ENCODE measurements around the gene SGCD. TPM values are rescaled to one million over a fixed set of nuclear protein-coding genes. Genes with fewer than 3 reads are reported as not detected.

SGCD gene
- total and polyA plus RNA-seq, 11 donors, result 17.4 to 150 (median 76.9) TPM

- peak overlapping the region in 11 of 12 donors; percentile 44 to 71 (median 58) for H3K4me3 ChIP-seq
- WGBS, 4 donors, result 38 to 40% (median 39%) methylated on average over 3 of the region's 3 CpGs
- H3K27ac ChIP-seq, result peak overlapping the region; percentile 55 to 90 (median 78)
- intact Hi-C loops (cut with DNase I), result loop anchor here in 5 of 10 donors (2.0 to 10.0 kb wide), 10 partner anchors 56 to 596 kb away; no protein-coding TSS in a partner anchor
- TF ChIP-seq POLR2A (IDR thresholded peaks at IDR 0.05) (no peak), CTCF (IDR thresholded peaks at IDR 0.05) (no peak)
- ATAC-seq, result peak in 1 of 4 donors; percentile 11
- peaks cover 0 to 40% (median 9%) of the 10 kb centered on the region in 12 donors for H3K4me1 ChIP-seq
- H3K27me3 ChIP-seq, result no peaks in the 10 kb centered on the region
- H3K9me3 ChIP-seq, result no peaks in the 10 kb centered on the region
- peaks cover 0 to 13% (median 0%) of the 10 kb centered on the region in 9 donors for H3K36me3 ChIP-seq
- no peak for DNase-seq
Observed at GRCh38 chr5:156328161-156328560, 1.2 kb downstream of the SGCD start.

- peak in 2 of 5 donors; percentile 8 to 22 for DNase-seq
- Histone ChIP-seq H3K9me3 (no peaks in the 10 kb centered on the region), H3K27me3 (no peaks in the 10 kb centered on the region), H3K27ac (peak overlapping the region; percentile 55 to 90 (median 78)), H3K36me3 (peaks cover 0 to 13% (median 0%) of the 10 kb centered on the region in 9 donors), H3K4me1 (peaks cover 0 to 40% (median 9%) of the 10 kb centered on the region in 12 donors), H3K4me3 (peak overlapping the region in 11 of 12 donors; percentile 44 to 71 (median 58))
- no peak for TF ChIP-seq CTCF (IDR thresholded peaks at IDR 0.05)
- TF ChIP-seq POLR2A (IDR thresholded peaks at IDR 0.05), result no peak
- peak in 3 of 4 donors; percentile 69 to 79 (median 74) for ATAC-seq
- WGBS, 4 donors, result 50 to 54% (median 52%) methylated on average over 6 of the region's 6 CpGs
- intact Hi-C loops (cut with DNase I), result loop anchor here in 5 of 10 donors (2.0 to 10.0 kb wide), 10 partner anchors 56 to 596 kb away; no protein-coding TSS in a partner anchor
Observed at GRCh38 chr5:156328766-156329165, 1.8 kb downstream of the SGCD start.

- ATAC-seq (peak; percentile 75 to 86 (median 82)), DNase-seq (peak; percentile 36 to 67 (median 44))
- Histone ChIP-seq H3K4me1 (peaks cover 0 to 40% (median 9%) of the 10 kb centered on the region in 12 donors), H3K9me3 (no peaks in the 10 kb centered on the region), H3K36me3 (peaks cover 0 to 13% (median 0%) of the 10 kb centered on the region in 9 donors), H3K27ac (peak overlapping the region; percentile 55 to 90 (median 78)), H3K4me3 (peak overlapping the region in 8 of 12 donors; percentile 50 to 71 (median 60)), H3K27me3 (no peaks in the 10 kb centered on the region)
- intact Hi-C loops (cut with DNase I), result loop anchor here in 5 of 10 donors (2.0 to 10.0 kb wide), 10 partner anchors 57 to 597 kb away; no protein-coding TSS in a partner anchor
- TF ChIP-seq POLR2A (IDR thresholded peaks at IDR 0.05) (no peak), CTCF (IDR thresholded peaks at IDR 0.05) (no peak)
- 63 to 80% (median 71%) methylated on average over 3 of the region's 3 CpGs for WGBS, 4 donors
Observed at GRCh38 chr5:156329171-156329611, 2.2 kb downstream of the SGCD start.

GRCh38 chr5:156330141-156330870 lies 3.3 kb downstream of the SGCD start:
- Histone ChIP-seq H3K4me3 (no peak overlapping the region), H3K36me3 (peaks cover 0 to 15% (median 0%) of the 10 kb centered on the region in 9 donors), H3K9me3 (no peaks in the 10 kb centered on the region), H3K27me3 (no peaks in the 10 kb centered on the region), H3K4me1 (peaks cover 0 to 36% (median 8%) of the 10 kb centered on the region in 12 donors), H3K27ac (no peak overlapping the region)
- 83 to 87% (median 85%) methylated on average over 7 of the region's 7 CpGs for WGBS, 4 donors
- ATAC-seq (no peak), DNase-seq (no peak)
- no peak for TF ChIP-seq CTCF (IDR thresholded peaks at IDR 0.05)
- TF ChIP-seq POLR2A (IDR thresholded peaks at IDR 0.05), result no peak
- intact Hi-C loops (cut with DNase I), result loop anchor here in 1 of 10 donors (10.0 kb wide), 1 partner anchor 386 kb away; no protein-coding TSS in a partner anchor

Data from heart left ventricle (tissue), 16 donors.